Progenitor cell of endocrine pancreas (in vitro differentiated cells): ENCODE data around the gene SCAMP4. TPM values are rescaled to one million over a fixed set of nuclear protein-coding genes. Genes with fewer than 3 reads are reported as not detected.

Source experiments
- DNase-seq: peaks from one replicate; pipeline ENCODE4 v3.0.0; 2021; ENCODE audit warnings: low spot score; ENCODE audit not compliant: unreplicated experiment
- H3K27ac Mint-ChIP-seq: 2 replicates; pipeline ENCODE4 v1.8.0; 2021; ENCODE audit warnings: mild to moderate bottlenecking, moderate library complexity, mixed read lengths
- H3K27me3 Mint-ChIP-seq: 2 replicates; pipeline ENCODE4 v1.8.0; 2021; ENCODE audit warnings: mixed read lengths
- H3K36me3 Mint-ChIP-seq: 2 replicates; pipeline ENCODE4 v1.8.0; 2022; ENCODE audit warnings: mixed read lengths; ENCODE audit not compliant: insufficient read depth
- H3K4me1 Mint-ChIP-seq: 2 replicates; pipeline ENCODE4 v1.8.0; 2021; ENCODE audit warnings: low read depth, mixed read lengths
- H3K4me3 Mint-ChIP-seq: 2 replicates; pipeline ENCODE4 v1.8.0; 2021; ENCODE audit warnings: low read depth, mild to moderate bottlenecking, moderate library complexity, mixed read lengths
- H3K9me3 Mint-ChIP-seq: 2 replicates; pipeline ENCODE4 v1.8.0; 2021; ENCODE audit warnings: low read depth, mixed read lengths
- CTCF ChIP-seq: fragments of 200-600 bp; sonication (generic); IDR thresholded peaks from one replicate; pipeline ENCODE4 v1.5.0; 2021; ENCODE audit warnings: antibody characterized with exemption, mild to moderate bottlenecking; ENCODE audit not compliant: unreplicated experiment
- total RNA-seq: library from RNA; stranded (reverse); gene quantifications from 2 replicates; pipeline ENCODE4 v1.2.1, GENCODE V29; 2021

Gene SCAMP4
- total RNA-seq, 1 donor from 2014 or later: 102 TPM

- Mint-ChIP-seq H3K27ac (no peak overlapping the region), H3K4me1 (peaks cover 10% of the 10 kb centered on the region)
Measured at GRCh38 chr19:1857648-1858326, 47.4 kb upstream of the SCAMP4 start.

GRCh38 chr19:1858412-1859081, 46.7 kb upstream of the SCAMP4 start:
- H3K4me3 Mint-ChIP-seq: no peak overlapping the region
- peaks cover 21% of the 10 kb centered on the region for H3K27me3 Mint-ChIP-seq
- TF ChIP-seq CTCF: no peak
- no peaks in the 10 kb centered on the region for H3K36me3 Mint-ChIP-seq
- no peak for DNase-seq
- H3K27ac Mint-ChIP-seq: no peak overlapping the region
- H3K9me3 Mint-ChIP-seq: no peaks in the 10 kb centered on the region
- H3K4me1 Mint-ChIP-seq: peaks cover 10% of the 10 kb centered on the region

More at GRCh38 chr19:1857648-1858326, 47.4 kb upstream of the SCAMP4 start:
- DNase-seq: no peak
- TF ChIP-seq CTCF: no peak
- H3K9me3 Mint-ChIP-seq: no peaks in the 10 kb centered on the region
- H3K4me3 Mint-ChIP-seq: peak overlapping the region; percentile 21
- H3K36me3 Mint-ChIP-seq: peaks cover 1% of the 10 kb centered on the region
- H3K27me3 Mint-ChIP-seq: peaks cover 21% of the 10 kb centered on the region

GRCh38 chr19:1859331-1859781, 45.8 kb upstream of the SCAMP4 start:
- no peak for DNase-seq

GRCh38 chr19:1860042-1860775, 45.0 kb upstream of the SCAMP4 start:
- no peak for DNase-seq
- H3K27ac Mint-ChIP-seq: no peak overlapping the region

More at GRCh38 chr19:1859331-1859781, 45.8 kb upstream of the SCAMP4 start:
- Mint-ChIP-seq H3K4me3 (peak overlapping the region; percentile 45), H3K4me1 (peaks cover 10% of the 10 kb centered on the region), H3K27ac (peak overlapping the region; percentile 23), H3K9me3 (no peaks in the 10 kb centered on the region), H3K36me3 (no peaks in the 10 kb centered on the region), H3K27me3 (peaks cover 21% of the 10 kb centered on the region)
- no peak for TF ChIP-seq CTCF

More at GRCh38 chr19:1860042-1860775, 45.0 kb upstream of the SCAMP4 start:
- H3K4me1 Mint-ChIP-seq: peaks cover 10% of the 10 kb centered on the region
- no peaks in the 10 kb centered on the region for H3K36me3 Mint-ChIP-seq
- no peak overlapping the region for H3K4me3 Mint-ChIP-seq
- TF ChIP-seq CTCF: no peak
- no peaks in the 10 kb centered on the region for H3K9me3 Mint-ChIP-seq
- peaks cover 21% of the 10 kb centered on the region for H3K27me3 Mint-ChIP-seq
